PC-9 (cell line): ENCODE measurements around the gene UAP1L1. TPM values are rescaled to one million over a fixed set of nuclear protein-coding genes. Genes with fewer than 3 reads are reported as not detected.
A peak's percentile ranks its signal among the peaks of the same experiment; 100 is the strongest.
"Not testable (repeated sequence)": the region's sequence is repeated elsewhere in the genome, so short reads cannot be mapped to it uniquely, and the experiment has no call there.

Experiments used
- BruUV-seq: library from RNA; stranded (reverse); fragments of 400-500 nt; replicated peaks from 2 replicates; lab custom pipeline; 2021; lab: Mats Ljungman, UMichigan
- CTCF ChIA-PET: fragments of 300-600 bp; sonication (Branson Sonifier 250); formaldehyde crosslinking; loops from one replicate; lab custom pipeline; 2022; ENCODE audit warnings: antibody characterized with exemption; lab: Charles Lee
- POLR2A ChIA-PET: fragments of 300-600 bp; sonication (Branson Sonifier 250); formaldehyde crosslinking; loops from one replicate; lab custom pipeline; 2022; ENCODE audit warnings: antibody characterized with exemption; ENCODE audit not compliant: unreplicated experiment; lab: Charles Lee
- DNase-seq, 2 experiments: peaks; one replicate each; pipeline versions ENCODE4 v3.0.0 to v3.0.0-alpha.2; 2015 to 2022; ENCODE audit warnings: mixed read lengths in 1 of 2
- H2AFZ ChIP-seq: fragments of 200-600 bp; sonication (generic); 2 replicates; pipeline ENCODE4 v1.8.1; 2017; ENCODE audit warnings: antibody characterized with exemption
- H3F3A ChIP-seq: fragments of 200-600 bp; sonication (generic); 2 replicates; pipeline ENCODE4 v1.8.1; 2017; ENCODE audit warnings: antibody characterized with exemption, mild to moderate bottlenecking, low read depth; ENCODE audit not compliant: insufficient read depth
- H3K27ac ChIP-seq: fragments of 200-600 bp; sonication (generic); 2 replicates; pipeline ENCODE4 v1.6.1; 2016; ENCODE audit warnings: mixed run types
- H3K27me3 ChIP-seq: fragments of 200-600 bp; sonication (generic); 2 replicates; pipeline ENCODE4 v1.6.1; 2016; ENCODE audit warnings: low read depth, mixed run types; ENCODE audit not compliant: insufficient read depth
- H3K36me3 ChIP-seq: fragments of 200-600 bp; sonication (generic); 2 replicates; pipeline ENCODE4 v1.6.1; 2016; ENCODE audit warnings: low read depth, mixed run types
- H3K4me1 ChIP-seq: fragments of 200-600 bp; sonication (generic); replicated peaks from 2 replicates; pipeline ENCODE4 v1.6.1; 2016; ENCODE audit warnings: mixed run types; ENCODE audit not compliant: insufficient read depth
- H3K4me2 ChIP-seq: fragments of 200-600 bp; sonication (generic); 2 replicates; pipeline ENCODE4 v1.6.1; 2017; ENCODE audit warnings: mixed run types
- H3K4me3 ChIP-seq: fragments of 200-600 bp; sonication (generic); 2 replicates; pipeline ENCODE4 v1.6.1; 2016; ENCODE audit warnings: mixed run types
- H3K79me2 ChIP-seq: fragments of 200-600 bp; sonication (generic); 2 replicates; pipeline ENCODE4 v1.6.1; 2017; ENCODE audit warnings: low read depth, mixed run types
- H3K9me2 ChIP-seq: fragments of 200-600 bp; sonication (generic); 2 replicates; pipeline ENCODE4 v1.8.1; 2017; ENCODE audit warnings: mild to moderate bottlenecking; ENCODE audit not compliant: insufficient read depth
- H3K9me3 ChIP-seq: fragments of 200-600 bp; sonication (generic); 2 replicates; pipeline ENCODE4 v1.8.1; 2016; ENCODE audit warnings: low read depth; ENCODE audit not compliant: insufficient read depth
- H4K20me1 ChIP-seq: fragments of 200-600 bp; sonication (generic); 2 replicates; pipeline ENCODE4 v1.8.1; 2017; ENCODE audit not compliant: insufficient read depth
- CTCF ChIP-seq: fragments of 200-600 bp; sonication (generic); conservative IDR thresholded peaks from 2 replicates; pipeline ENCODE4 v1.6.1; 2017; ENCODE audit warnings: mixed run types, antibody characterized with exemption, mild to moderate bottlenecking, moderate library complexity
- EZH2 ChIP-seq: fragments of 200-600 bp; sonication (generic); IDR thresholded peaks from 2 replicates; pipeline ENCODE4 v1.8.0; 2017; ENCODE audit warnings: antibody characterized with exemption, low read depth
- intact Hi-C: fragments of 100-400 bp; cut with micrococcal nuclease; formaldehyde crosslinking; loops from one replicate; pipeline ENCODE4 v1.10.0; 2022; ENCODE audit not compliant: unreplicated experiment
- total RNA-seq: library from RNA; stranded (reverse); gene quantifications from 2 replicates; pipeline ENCODE4 v1.2.3, GENCODE V29; 2021

Gene UAP1L1
- total RNA-seq, 1 experiment from 2014 or later = 9.9 TPM

- TF ChIP-seq CTCF (no peak), EZH2 (no peak)
- POLR2A ChIA-PET = no interaction called here
Observed at GRCh38 chr9:137123468-137123837, 46.1 kb downstream of the UAP1L1 start.

GRCh38 chr9:137123952-137124462 is 46.7 kb downstream of the UAP1L1 start:
- H3K4me3 ChIP-seq, H2AFZ ChIP-seq, H4K20me1 ChIP-seq, H3K9me3 ChIP-seq, intact Hi-C loops, H3K9me2 ChIP-seq, H3K27ac ChIP-seq, H3K4me2 ChIP-seq, H3K36me3 ChIP-seq, H3K27me3 ChIP-seq, BruUV-seq, POLR2A ChIA-PET: not testable (repeated sequence)
- peaks cover 21% of the 10 kb centered on the region; the same call in 1 of the 2 replicates for H3F3A ChIP-seq
- peaks cover 36% of the 10 kb centered on the region for H3K79me2 ChIP-seq
- DNase-seq = peak in 1 of 2 experiments; percentile 39
- CTCF ChIA-PET = interaction anchor here (0.7 kb wide), 2 partner anchors 64 to 113 kb away, joined by 5 to 13 read pairs; no protein-coding TSS in a partner anchor
- H3K4me1 ChIP-seq = peaks cover 22% of the 10 kb centered on the region

More at GRCh38 chr9:137123468-137123837, 46.1 kb downstream of the UAP1L1 start:
- H2AFZ ChIP-seq = no peak overlapping the region
- CTCF ChIA-PET = interaction anchor here (0.6 to 0.7 kb wide), 3 partner anchors 64 to 139 kb away, joined by 5 to 13 read pairs (median 9); no protein-coding TSS in a partner anchor
- H3K27me3 ChIP-seq = no peaks in the 10 kb centered on the region
- H3K4me1 ChIP-seq = peaks cover 19% of the 10 kb centered on the region
- intact Hi-C loops = no loop called here
- H3K9me2 ChIP-seq = no peaks in the 10 kb centered on the region
- H3K36me3 ChIP-seq = no peaks in the 10 kb centered on the region
- H3K27ac ChIP-seq = no peak overlapping the region
- H4K20me1 ChIP-seq = no peaks in the 10 kb centered on the region
- H3K4me2 ChIP-seq = no peak overlapping the region
- no peak overlapping the region for H3K4me3 ChIP-seq
- BruUV-seq = no TSS peak
- peaks cover 17% of the 10 kb centered on the region; the same call in 1 of the 2 replicates for H3F3A ChIP-seq
- H3K9me3 ChIP-seq = no peaks in the 10 kb centered on the region
- no peak for DNase-seq
- peaks cover 31% of the 10 kb centered on the region for H3K79me2 ChIP-seq

- Histone ChIP-seq H4K20me1 (no peaks in the 10 kb centered on the region), H3K4me3 (peak overlapping the region; percentile 86; the same call in 1 of the 2 replicates), H3K79me2 (peaks cover 48% of the 10 kb centered on the region), H3K9me3 (no peaks in the 10 kb centered on the region), H3K36me3 (no peaks in the 10 kb centered on the region), H3K4me2 (peak overlapping the region; percentile 100), H3K27me3 (no peaks in the 10 kb centered on the region), H3F3A (peaks cover 14% of the 10 kb centered on the region; the same call in 1 of the 2 replicates), H3K27ac (peak overlapping the region; percentile 54; the same call in 1 of the 2 replicates), H3K4me1 (peaks cover 28% of the 10 kb centered on the region), H3K9me2 (no peaks in the 10 kb centered on the region), H2AFZ (no peak overlapping the region)
- TF ChIP-seq EZH2 = no peak
- intact Hi-C loops = loop anchor here (5.0 kb wide), 1 partner anchor 41 kb away; no protein-coding TSS in a partner anchor
- CTCF ChIA-PET = interaction anchor here (0.7 kb wide), 1 partner anchor 39 kb away, joined by 14 read pairs; no protein-coding TSS in a partner anchor
- BruUV-seq = no TSS peak
- DNase-seq = no peak
- POLR2A ChIA-PET = interaction anchor here (0.6 kb wide), 1 partner anchor 71 kb away, joined by 3 read pairs; no protein-coding TSS in a partner anchor
Observed at GRCh38 chr9:137126786-137127185, 49.5 kb downstream of the UAP1L1 start.
